RPMI7951 (cell line): Measurements from ENCODE around the gene CSH1. TPM values are rescaled to one million over a fixed set of nuclear protein-coding genes. Genes with fewer than 3 reads are reported as not detected.
A peak's percentile ranks its signal among the peaks of the same experiment; 100 is the strongest.
"Not testable (repeated sequence)": the region's sequence is repeated elsewhere in the genome, so short reads cannot be mapped to it uniquely, and the experiment has no call there.

ENCODE experiments used
- DNase-seq: peaks from one replicate; pipeline ENCODE4 v3.0.0-alpha.2; 2012; ENCODE audit warnings: low read depth
- total RNA-seq: library from RNA; depleted of rRNA; stranded (reverse); fragments of >200 nt; shearing (Covaris generic); gene quantifications from 2 replicates; pipeline ENCODE4 v1.2.3, GENCODE V29; 2014

The CSH1 gene
- total RNA-seq, 1 experiment from 2014 or later, result not detected

DNA sequence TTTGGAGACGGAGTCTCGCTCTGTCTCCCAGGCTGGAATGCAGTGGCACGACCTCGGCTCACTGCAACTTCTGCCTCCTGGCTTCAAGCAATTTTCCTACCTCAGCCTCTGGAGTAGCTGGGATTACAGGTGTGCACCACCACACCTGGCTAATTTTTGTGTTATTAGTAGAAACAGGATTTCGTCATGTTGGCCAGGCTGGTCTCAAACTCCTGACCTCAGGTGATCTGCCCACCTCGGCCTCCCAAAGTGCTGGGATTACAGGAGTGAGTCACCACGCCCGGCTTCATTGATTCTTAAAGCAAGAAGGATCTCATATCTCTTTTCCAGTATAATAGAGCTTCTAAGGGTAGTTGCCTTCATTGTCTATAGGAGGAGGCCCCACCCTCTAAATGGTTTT is 8.4 kb upstream of the CSH1 start:
- not testable (repeated sequence) for DNase-seq

- not testable (repeated sequence) for DNase-seq
These were observed 7.4 kb upstream of the CSH1 start for GRCh38 chr17:63903787-63904201.

DNA sequence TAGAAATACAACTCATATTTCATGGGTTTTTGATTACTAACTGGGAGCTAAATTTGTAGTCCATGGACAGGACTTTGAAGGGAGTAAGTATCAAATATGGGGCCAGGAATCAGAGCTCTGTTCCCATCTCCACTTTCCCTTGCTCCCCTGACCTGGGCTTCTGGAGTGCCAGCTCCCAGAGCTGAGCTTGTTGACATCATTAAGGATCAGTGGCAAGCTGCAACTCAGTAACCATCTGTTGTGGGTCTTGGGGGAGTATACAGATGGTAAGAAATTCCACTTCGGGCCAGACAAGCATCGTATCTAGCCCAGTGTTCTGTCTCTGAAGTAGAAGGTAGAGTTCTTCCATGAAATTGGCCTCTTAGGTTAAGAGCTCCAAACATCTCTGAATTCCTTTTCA is 5.6 kb upstream of the CSH1 start:
- DNase-seq, result not testable (repeated sequence)

- DNase-seq, result not testable (repeated sequence)
These were observed 2.8 kb upstream of the CSH1 start for GRCh38 chr17:63898899-63899798.

GRCh38 chr17:63894821-63895220 is 1.6 kb downstream of the CSH1 start:
- not testable (repeated sequence) for DNase-seq

DNA sequence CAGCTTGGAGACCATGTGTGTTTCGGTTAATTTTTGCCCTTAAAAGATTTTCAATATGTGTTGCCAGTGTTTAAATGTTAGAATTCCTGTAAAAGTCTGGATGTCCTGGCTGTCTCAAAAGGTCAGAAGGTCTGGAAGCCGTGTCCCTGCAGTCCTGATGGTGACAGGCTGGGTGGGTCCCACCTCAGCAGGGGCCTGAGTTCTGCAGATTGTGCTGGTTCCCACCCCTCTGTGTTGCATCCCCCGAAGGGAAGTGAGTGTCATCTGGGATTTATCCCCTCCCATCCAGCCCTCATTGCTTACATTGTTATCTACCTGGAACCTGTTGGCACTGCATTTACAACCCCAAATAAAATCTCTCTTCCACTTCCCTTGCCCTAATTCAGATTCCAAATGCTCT is 2.4 kb downstream of the CSH1 start:
- not testable (repeated sequence) for DNase-seq

GRCh38 chr17:63892316-63893037 is 3.9 kb downstream of the CSH1 start:
- DNase-seq, result peak; percentile 17

- peak; percentile 33 for DNase-seq
These were observed 7.1 kb downstream of the CSH1 start for GRCh38 chr17:63889026-63889848.

- DNase-seq, result not testable (repeated sequence)
These were observed 11.3 kb downstream of the CSH1 start for GRCh38 chr17:63885119-63885518.

DNA sequence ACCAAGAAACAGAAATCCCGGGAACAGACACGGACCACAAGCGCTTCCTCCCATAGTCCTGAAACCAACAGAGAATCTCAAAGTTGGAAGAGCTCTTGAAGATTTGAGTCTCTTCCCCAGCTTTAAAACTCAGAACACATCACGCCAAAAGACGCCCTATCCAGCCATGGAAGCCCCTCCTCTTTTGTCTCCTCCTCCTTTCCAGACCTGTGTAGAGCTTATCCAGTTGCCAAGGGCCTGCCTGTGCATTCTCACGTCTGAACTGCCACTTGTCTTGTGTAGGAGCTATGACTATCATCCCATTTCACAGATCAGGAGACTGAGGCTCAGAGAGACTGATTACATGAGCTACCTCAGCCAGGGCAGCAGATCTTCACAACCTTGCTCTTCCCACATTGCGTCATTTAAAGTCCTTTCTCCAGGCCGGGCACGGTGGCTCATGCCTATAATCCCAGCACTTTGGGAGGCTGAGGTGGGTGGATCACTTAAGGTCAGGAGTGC is 13.7 kb downstream of the CSH1 start:
- DNase-seq, result not testable (repeated sequence)

DNA sequence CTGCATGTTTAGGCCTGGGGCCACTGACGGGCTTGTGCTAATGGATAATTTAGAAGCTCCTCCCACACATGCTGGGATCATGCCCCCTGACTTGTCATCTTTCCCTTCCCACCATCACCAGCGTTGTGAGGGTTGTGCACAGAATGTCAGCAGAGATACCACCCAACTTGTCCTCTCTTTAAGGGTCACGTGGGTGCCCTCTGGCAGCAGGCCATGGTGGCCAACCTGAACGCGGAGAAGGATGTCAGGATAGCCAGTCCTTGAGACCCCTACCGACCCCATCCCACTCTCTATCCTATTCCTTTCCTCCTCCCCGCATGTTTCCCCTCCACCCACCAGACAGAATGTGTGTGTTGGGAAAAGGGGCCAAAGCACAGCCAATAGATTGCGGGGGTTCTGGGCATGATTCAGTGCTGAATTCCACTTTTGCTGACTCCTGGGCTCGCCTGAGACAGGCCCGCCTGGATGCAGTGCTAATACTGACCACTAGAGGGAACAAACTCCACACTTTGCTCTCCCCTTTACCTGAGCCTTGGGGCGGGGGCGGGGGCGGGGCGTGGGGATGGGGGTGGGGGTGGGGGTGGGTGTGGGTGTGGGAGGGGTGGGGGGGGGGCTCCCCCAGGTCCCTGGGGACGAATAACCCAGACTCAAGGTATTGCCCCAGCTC is 14.3 kb downstream of the CSH1 start, which contains the start of gene GH2:
Gene GH2, minus strand, starts transcription at position 10 of the 667 bp plus-strand sequence. CDS start 143 bp downstream, outside the sequence.
- DNase-seq, result peak; percentile 19

- DNase-seq, result not testable (repeated sequence)
These were observed 15.0 kb downstream of the CSH1 start for GRCh38 chr17:63881337-63881736.

DNA sequence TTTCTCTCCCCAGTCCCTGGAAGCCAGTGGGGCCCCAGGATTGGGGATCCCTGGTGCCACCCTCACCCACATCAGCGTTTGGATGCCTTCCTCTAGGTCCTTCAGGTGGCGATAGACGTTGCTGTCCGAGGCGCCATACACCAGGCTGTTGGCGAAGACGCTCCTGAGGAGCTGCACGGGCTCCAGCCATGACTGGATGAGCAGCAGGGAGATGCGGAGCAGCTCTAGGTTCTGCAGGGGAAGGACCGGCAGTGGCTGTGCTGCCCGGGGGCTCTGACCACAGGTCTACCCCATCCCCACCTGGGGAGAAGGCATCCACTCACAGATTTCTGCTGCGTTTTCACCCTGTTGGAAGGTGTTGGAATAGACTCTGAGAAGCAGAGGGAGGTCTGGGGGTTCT is 15.7 kb downstream of the CSH1 start:
- no peak for DNase-seq

GRCh38 chr17:63878413-63878812 is 18.0 kb downstream of the CSH1 start:
- DNase-seq, result not testable (repeated sequence)

- not testable (repeated sequence) for DNase-seq
These were observed 21.7 kb downstream of the CSH1 start for GRCh38 chr17:63874693-63875092.

- DNase-seq, result not testable (repeated sequence)
These were observed 22.2 kb downstream of the CSH1 start for GRCh38 chr17:63874061-63874626.

GRCh38 chr17:63873577-63873976 is 22.8 kb downstream of the CSH1 start, which contains the start of gene CSH2:
CSH2 (minus strand) TSS chr17:63873677; CDS start chr17:63873614, 63 bp downstream.
- not testable (repeated sequence) for DNase-seq

- not testable (repeated sequence) for DNase-seq
These were observed 24.6 kb downstream of the CSH1 start for GRCh38 chr17:63871646-63872365.

DNA sequence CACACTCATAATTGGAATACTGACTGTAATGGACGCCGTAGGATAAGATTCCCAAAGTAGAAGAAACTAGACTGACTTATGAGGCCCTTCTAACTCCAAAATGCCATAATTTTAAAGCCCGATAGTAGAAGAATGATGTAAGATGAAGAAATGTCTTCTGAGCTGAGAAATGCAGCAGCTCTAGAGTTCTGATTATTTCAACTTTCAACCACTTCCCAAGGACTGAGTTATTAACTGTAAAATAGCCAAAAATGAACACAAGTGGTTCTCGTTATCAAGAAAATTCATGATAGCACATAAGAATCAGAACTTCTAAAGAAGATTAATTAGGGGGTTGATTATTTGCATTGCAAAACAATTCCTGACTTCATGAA is 26.1 kb downstream of the CSH1 start:
- not testable (repeated sequence) for DNase-seq
